OCI-LY1 (cell line): Measurements from ENCODE around the gene ZNF598.

Experiments used
- EZH2 ChIP-seq: fragments of 200-600 bp; sonication (generic), shearing (Covaris generic); IDR thresholded peaks from 2 replicates; pipeline ENCODE4 v1.8.0; 2017; ENCODE audit warnings: borderline replicate concordance, mixed run types, mild to moderate bottlenecking, antibody characterized with exemption, low read length, moderate library complexity, mixed read lengths
- TF ChIP-seq, protein P1 (sequence below): fragments of 200-600 bp; sonication (generic), shearing (Covaris generic); IDR thresholded peaks from 2 replicates; pipeline ENCODE4 v1.5.1; 2017; ENCODE audit warnings: mild to moderate bottlenecking, antibody characterized with exemption, low read length, moderate library complexity, mixed read lengths

DNA sequence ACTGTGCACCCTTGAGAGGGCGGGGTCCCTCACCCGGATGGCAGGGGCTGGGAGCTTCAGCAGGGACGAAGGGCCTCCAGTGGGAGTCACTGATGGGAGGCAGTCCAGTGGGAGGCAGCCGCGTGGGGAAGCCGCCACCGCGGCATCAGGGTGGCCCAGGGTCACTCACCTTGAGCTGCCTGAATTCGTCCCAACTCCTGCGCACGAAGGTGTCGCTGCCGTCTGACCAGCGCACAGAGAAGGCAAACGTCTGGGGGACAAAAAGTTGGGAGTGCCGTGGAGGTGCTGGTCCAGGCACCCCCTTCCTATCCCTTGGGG lies 28.9 kb downstream of the ZNF598 start:
- TF ChIP-seq EZH2, result no peak
- TF ChIP-seq, protein P1, sequence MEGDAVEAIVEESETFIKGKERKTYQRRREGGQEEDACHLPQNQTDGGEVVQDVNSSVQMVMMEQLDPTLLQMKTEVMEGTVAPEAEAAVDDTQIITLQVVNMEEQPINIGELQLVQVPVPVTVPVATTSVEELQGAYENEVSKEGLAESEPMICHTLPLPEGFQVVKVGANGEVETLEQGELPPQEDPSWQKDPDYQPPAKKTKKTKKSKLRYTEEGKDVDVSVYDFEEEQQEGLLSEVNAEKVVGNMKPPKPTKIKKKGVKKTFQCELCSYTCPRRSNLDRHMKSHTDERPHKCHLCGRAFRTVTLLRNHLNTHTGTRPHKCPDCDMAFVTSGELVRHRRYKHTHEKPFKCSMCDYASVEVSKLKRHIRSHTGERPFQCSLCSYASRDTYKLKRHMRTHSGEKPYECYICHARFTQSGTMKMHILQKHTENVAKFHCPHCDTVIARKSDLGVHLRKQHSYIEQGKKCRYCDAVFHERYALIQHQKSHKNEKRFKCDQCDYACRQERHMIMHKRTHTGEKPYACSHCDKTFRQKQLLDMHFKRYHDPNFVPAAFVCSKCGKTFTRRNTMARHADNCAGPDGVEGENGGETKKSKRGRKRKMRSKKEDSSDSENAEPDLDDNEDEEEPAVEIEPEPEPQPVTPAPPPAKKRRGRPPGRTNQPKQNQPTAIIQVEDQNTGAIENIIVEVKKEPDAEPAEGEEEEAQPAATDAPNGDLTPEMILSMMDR, result no peak
